Esophagus muscularis mucosa (tissue), 4 donors: Measurements from ENCODE around the gene MAGED4. TPM values are rescaled to one million over a fixed set of nuclear protein-coding genes. Genes with fewer than 3 reads are reported as not detected.
"Not testable (repeated sequence)": the region's sequence is repeated elsewhere in the genome, so short reads cannot be mapped to it uniquely, and the experiment has no call there.

ENCODE experiments used
- DNase-seq: peaks from one replicate; pipeline ENCODE4 v3.0.0-alpha.2; 2017; ENCODE audit errors: extremely low spot score
- H3K27ac ChIP-seq, 4 donors: fragments of 200-600 bp; sonication (generic); replicated peaks in 1 of 4; 1 replicate in 3 of 4; 2 replicates in 1 of 4; pipeline ENCODE4 v1.5.1; 2016 to 2019; ENCODE audit warnings: mild to moderate bottlenecking in 1 of 4
- H3K27me3 ChIP-seq, 4 donors: fragments of 200-600 bp; sonication (generic); one replicate each; pipeline versions ENCODE4 v1.5.1 to v1.6.0; 2016 to 2019
- H3K36me3 ChIP-seq, 4 donors: fragments of 200-600 bp; sonication (generic); one replicate each; pipeline ENCODE4 v1.5.1; 2016 to 2019
- H3K4me1 ChIP-seq, 4 donors: fragments of 200-600 bp; sonication (generic); one replicate each; pipeline ENCODE4 v1.5.1; 2016 to 2019
- H3K4me3 ChIP-seq, 4 donors: fragments of 200-600 bp; sonication (generic); 1 replicate in 2 of 4; 2 replicates in 2 of 4; pipeline ENCODE4 v1.5.1; 2016 to 2019; ENCODE audit warnings: mild to moderate bottlenecking in 4 of 4, moderate library complexity in 1 of 4
- H3K9me3 ChIP-seq, 4 donors: fragments of 200-600 bp; sonication (generic); 1 replicate in 3 of 4; 2 replicates in 1 of 4; pipeline ENCODE4 v1.5.1; 2016 to 2019
- CTCF ChIP-seq, 3 experiments: fragments of 200-600 bp in 2 of 3; fragments of 450-650 bp in 1 of 3; sonication (generic) in 2 of 3; IDR thresholded peaks; one replicate each; pipeline ENCODE4 v1.5.1; 2017 to 2019; ENCODE audit warnings: antibody characterized with exemption in 3 of 3, mild to moderate bottlenecking in 2 of 3, moderate library complexity in 1 of 3
- EP300 ChIP-seq: sonication (generic); formaldehyde crosslinking; IDR thresholded peaks from one replicate; pipeline ENCODE4 v1.6.1; 2017; ENCODE audit warnings: antibody characterized with exemption
- POLR2A ChIP-seq: fragments of 450-650 bp; IDR thresholded peaks from one replicate; pipeline ENCODE4 v1.6.1; 2017; ENCODE audit warnings: antibody characterized with exemption, moderate library complexity, mild to moderate bottlenecking, low read depth
- POLR2AphosphoS5 ChIP-seq, 2 donors: sonication (generic); formaldehyde crosslinking; IDR thresholded peaks; one replicate each; pipeline ENCODE4 v1.6.1; 2017; ENCODE audit warnings: antibody characterized with exemption in 2 of 2
- WGBS: methylation state at CpG from one replicate; pipeline ENCODE4 v1.1.5; 2018; 5-methylcytosine and 5-hydroxymethylcytosine counted together
- intact Hi-C: fragments of 100-400 bp; cut with DNase I; formaldehyde crosslinking; loops from one replicate; pipeline ENCODE4 v1.15.1; 2023
- total RNA-seq, 4 donors: library from RNA; depleted of rRNA; stranded (reverse); fragments of >200 nt; gene quantifications; one replicate each; pipeline versions ENCODE4 v1.1.0 to v1.2.1, GENCODE V29; 2016

MAGED4 gene
- total RNA-seq, 4 donors from 2014 or later: 0.57 to 9.1 (median 6.1) TPM

GRCh38 chrX:52166840-52167239 lies 17.8 kb upstream of the MAGED4 start:
- H3K4me3 ChIP-seq: no peak overlapping the region
- no peaks in the 10 kb centered on the region for H3K9me3 ChIP-seq
- DNase-seq: no peak
- no peak overlapping the region for H3K27ac ChIP-seq
- TF ChIP-seq POLR2AphosphoS5 (IDR thresholded peaks at IDR 0.05) (no peak), POLR2A (no peak), EP300 (no peak), CTCF (IDR thresholded peaks at IDR 0.05) (no peak)
- no peaks in the 10 kb centered on the region for H3K36me3 ChIP-seq
- no peaks in the 10 kb centered on the region for H3K27me3 ChIP-seq
- intact Hi-C loops: no loop called here
- no peaks in the 10 kb centered on the region for H3K4me1 ChIP-seq

GRCh38 chrX:52171055-52171454 lies 13.6 kb upstream of the MAGED4 start:
- H3K27ac ChIP-seq, DNase-seq, intact Hi-C loops, H3K36me3 ChIP-seq, H3K4me1 ChIP-seq, H3K9me3 ChIP-seq, H3K27me3 ChIP-seq, H3K4me3 ChIP-seq: not testable (repeated sequence)
- 73% methylated on average over 10 of the region's 10 CpGs for WGBS

GRCh38 chrX:52185078-52185453 lies 378 bp downstream of the MAGED4 start:
- H3K27ac ChIP-seq, H3K36me3 ChIP-seq, DNase-seq, intact Hi-C loops, H3K27me3 ChIP-seq, H3K9me3 ChIP-seq, H3K4me3 ChIP-seq, H3K4me1 ChIP-seq: not testable (repeated sequence)
- no CpG with 5 or more reads among the region's 18 CpGs for WGBS

GRCh38 chrX:52211405-52211804 lies 26.7 kb downstream of the MAGED4 start:
- no CpG with 5 or more reads among the region's 6 CpGs for WGBS
- H3K27me3 ChIP-seq, intact Hi-C loops, DNase-seq, H3K36me3 ChIP-seq, H3K4me1 ChIP-seq, H3K4me3 ChIP-seq, H3K9me3 ChIP-seq, H3K27ac ChIP-seq: not testable (repeated sequence)

- Histone ChIP-seq H3K27ac (no peak overlapping the region), H3K9me3 (no peaks in the 10 kb centered on the region), H3K4me3 (no peak overlapping the region), H3K27me3 (no peaks in the 10 kb centered on the region), H3K36me3 (no peaks in the 10 kb centered on the region), H3K4me1 (no peaks in the 10 kb centered on the region)
- intact Hi-C loops: no loop called here
- WGBS: 80% methylated on average over 3 of the region's 3 CpGs
- TF ChIP-seq CTCF (IDR thresholded peaks at IDR 0.05): no peak
- TF ChIP-seq POLR2AphosphoS5 (IDR thresholded peaks at IDR 0.05): no peak
- no peak for TF ChIP-seq EP300
- no peak for TF ChIP-seq POLR2A
- DNase-seq: no peak
Measured at GRCh38 chrX:52213276-52213675, 28.6 kb downstream of the MAGED4 start.

- Histone ChIP-seq H3K9me3 (peaks cover 0 to 13% (median 0%) of the 10 kb centered on the region in 4 donors), H3K27ac (no peak overlapping the region), H3K4me1 (no peaks in the 10 kb centered on the region), H3K27me3 (no peaks in the 10 kb centered on the region), H3K36me3 (no peaks in the 10 kb centered on the region), H3K4me3 (no peak overlapping the region)
- DNase-seq: no peak
- TF ChIP-seq POLR2A (no peak), EP300 (no peak), CTCF (IDR thresholded peaks at IDR 0.05) (no peak), POLR2AphosphoS5 (IDR thresholded peaks at IDR 0.05) (no peak)
- intact Hi-C loops: no loop called here
- 85% methylated on average over 2 of the region's 3 CpGs for WGBS
Measured at GRCh38 chrX:52216541-52216940, 31.9 kb downstream of the MAGED4 start.
